Erythroblast (primary cell): Measurements from ENCODE around the gene PHACTR4.

Source experiments
- GATA1 ChIP-seq: IDR thresholded peaks from 2 replicates; pipeline ENCODE4 v1.6.1; 2011; ENCODE audit warnings: low read depth, mild to moderate bottlenecking, control low read depth, low read length, moderate library complexity
- POLR2A ChIP-seq: IDR thresholded peaks from 2 replicates; pipeline ENCODE4 v1.6.1; 2011; ENCODE audit warnings: mild to moderate bottlenecking, low read length

GRCh38 chr1:28378906-28379305 is 9.4 kb downstream of the PHACTR4 start:
- TF ChIP-seq POLR2A, result no peak
- no peak for TF ChIP-seq GATA1
